ENCODE measurements around the gene PGLYRP3. TPM values are rescaled to one million over a fixed set of nuclear protein-coding genes. Genes with fewer than 3 reads are reported as not detected.

Gene PGLYRP3
- total and polyA plus RNA-seq, 2 experiments from 2014 or later: not detected

DNA sequence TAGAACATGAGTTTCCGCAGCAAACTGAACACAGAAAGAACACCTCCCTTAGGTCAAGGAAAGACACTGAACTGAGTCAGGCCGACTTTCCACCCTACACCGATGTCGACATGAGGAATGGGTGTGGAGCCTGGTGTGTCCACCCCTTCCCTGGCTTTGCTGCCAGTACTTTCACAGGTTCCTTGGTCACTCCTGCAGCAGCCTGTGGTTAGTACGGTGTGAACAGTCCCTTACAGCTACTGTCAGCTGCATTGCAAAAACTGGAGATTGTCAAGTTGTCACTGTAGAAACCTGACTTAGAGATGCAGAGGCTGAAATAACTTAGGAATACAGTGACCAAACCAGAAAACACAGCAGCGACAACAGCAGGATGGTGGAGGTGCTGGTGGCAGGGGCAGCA lies 7.1 kb downstream of the PGLYRP3 start:
- WGBS (ENCODE audit: low lambda C conversion rate, missing lambda C conversion rate): 79% methylated on average over 6 of the region's 6 CpGs
- no peaks in the 10 kb centered on the region for H3K9me2 ChIP-seq (replicated peaks; ENCODE audit: insufficient read depth)

DNA sequence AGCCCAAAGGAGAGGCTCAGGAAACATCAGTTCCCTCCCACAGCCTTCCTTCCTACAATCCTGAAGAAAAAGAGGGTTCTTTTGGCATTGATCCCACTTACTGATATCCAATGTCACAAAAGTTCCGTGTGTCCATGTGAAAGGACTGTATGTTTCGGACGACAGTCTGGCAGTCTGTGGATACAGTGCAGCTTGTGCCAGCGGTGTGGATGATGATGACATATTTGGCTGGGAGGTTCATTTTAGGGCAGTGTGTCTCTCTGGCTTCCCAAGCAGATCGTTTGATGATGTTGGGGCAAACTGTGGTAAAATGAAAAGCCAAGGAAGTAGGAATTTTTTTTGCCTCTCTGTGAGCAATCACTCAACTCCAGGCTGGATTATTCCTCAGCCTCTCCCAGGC lies 10.4 kb downstream of the PGLYRP3 start:
- H3K9me2 ChIP-seq (replicated peaks; ENCODE audit: insufficient read depth): no peaks in the 10 kb centered on the region
- 55% methylated on average over 5 of the region's 5 CpGs for WGBS (ENCODE audit: low lambda C conversion rate, missing lambda C conversion rate)
- no peak overlapping the region for H2AFZ ChIP-seq
- no peak overlapping the region for H3K4me3 ChIP-seq
- H3K9me3 ChIP-seq (ENCODE audit: low read depth): no peaks in the 10 kb centered on the region
- no peak overlapping the region for H3K4me2 ChIP-seq
- no peaks in the 10 kb centered on the region for H3K79me2 ChIP-seq
- H3K36me3 ChIP-seq (replicated peaks; ENCODE audit: insufficient read depth, low read depth): no peaks in the 10 kb centered on the region
- no peak overlapping the region for H3K27ac ChIP-seq
- TF ChIP-seq EZH2 (IDR thresholded peaks at IDR 0.05; ENCODE audit: borderline replicate concordance) (no peak), EZH2phosphoT487 (IDR thresholded peaks at IDR 0.05; ENCODE audit: low read depth, severe bottlenecking, unreplicated experiment) (no peak)
- TF ChIP-seq, protein P1, sequence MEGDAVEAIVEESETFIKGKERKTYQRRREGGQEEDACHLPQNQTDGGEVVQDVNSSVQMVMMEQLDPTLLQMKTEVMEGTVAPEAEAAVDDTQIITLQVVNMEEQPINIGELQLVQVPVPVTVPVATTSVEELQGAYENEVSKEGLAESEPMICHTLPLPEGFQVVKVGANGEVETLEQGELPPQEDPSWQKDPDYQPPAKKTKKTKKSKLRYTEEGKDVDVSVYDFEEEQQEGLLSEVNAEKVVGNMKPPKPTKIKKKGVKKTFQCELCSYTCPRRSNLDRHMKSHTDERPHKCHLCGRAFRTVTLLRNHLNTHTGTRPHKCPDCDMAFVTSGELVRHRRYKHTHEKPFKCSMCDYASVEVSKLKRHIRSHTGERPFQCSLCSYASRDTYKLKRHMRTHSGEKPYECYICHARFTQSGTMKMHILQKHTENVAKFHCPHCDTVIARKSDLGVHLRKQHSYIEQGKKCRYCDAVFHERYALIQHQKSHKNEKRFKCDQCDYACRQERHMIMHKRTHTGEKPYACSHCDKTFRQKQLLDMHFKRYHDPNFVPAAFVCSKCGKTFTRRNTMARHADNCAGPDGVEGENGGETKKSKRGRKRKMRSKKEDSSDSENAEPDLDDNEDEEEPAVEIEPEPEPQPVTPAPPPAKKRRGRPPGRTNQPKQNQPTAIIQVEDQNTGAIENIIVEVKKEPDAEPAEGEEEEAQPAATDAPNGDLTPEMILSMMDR (IDR thresholded peaks at IDR 0.05; ENCODE audit: poor library complexity): no peak
- H4K20me1 ChIP-seq (ENCODE audit: insufficient read depth, poor library complexity, severe bottlenecking): no peaks in the 10 kb centered on the region
- no peaks in the 10 kb centered on the region for H3K27me3 ChIP-seq
- H3K4me1 ChIP-seq (ENCODE audit: insufficient read depth): no peaks in the 10 kb centered on the region
- no peak for DNase-seq (ENCODE audit: low spot score)

More for the DNA sequence above, 7.1 kb downstream of the PGLYRP3 start:
- no peak for DNase-seq (ENCODE audit: low spot score)
- Histone ChIP-seq H3K4me3 (no peak overlapping the region), H3K27ac (no peak overlapping the region), H3K27me3 (no peaks in the 10 kb centered on the region), H3K36me3 (replicated peaks; ENCODE audit: insufficient read depth, low read depth) (no peaks in the 10 kb centered on the region), H4K20me1 (ENCODE audit: insufficient read depth, poor library complexity, severe bottlenecking) (no peaks in the 10 kb centered on the region), H3K4me2 (no peak overlapping the region), H3K9me3 (ENCODE audit: low read depth) (no peaks in the 10 kb centered on the region), H3K79me2 (no peaks in the 10 kb centered on the region), H2AFZ (no peak overlapping the region), H3K4me1 (ENCODE audit: insufficient read depth) (no peaks in the 10 kb centered on the region)
- TF ChIP-seq, protein P1 (IDR thresholded peaks at IDR 0.05; ENCODE audit: poor library complexity): no peak
- TF ChIP-seq EZH2phosphoT487 (IDR thresholded peaks at IDR 0.05; ENCODE audit: low read depth, severe bottlenecking, unreplicated experiment) (no peak), EZH2 (IDR thresholded peaks at IDR 0.05; ENCODE audit: borderline replicate concordance) (no peak)

DNA sequence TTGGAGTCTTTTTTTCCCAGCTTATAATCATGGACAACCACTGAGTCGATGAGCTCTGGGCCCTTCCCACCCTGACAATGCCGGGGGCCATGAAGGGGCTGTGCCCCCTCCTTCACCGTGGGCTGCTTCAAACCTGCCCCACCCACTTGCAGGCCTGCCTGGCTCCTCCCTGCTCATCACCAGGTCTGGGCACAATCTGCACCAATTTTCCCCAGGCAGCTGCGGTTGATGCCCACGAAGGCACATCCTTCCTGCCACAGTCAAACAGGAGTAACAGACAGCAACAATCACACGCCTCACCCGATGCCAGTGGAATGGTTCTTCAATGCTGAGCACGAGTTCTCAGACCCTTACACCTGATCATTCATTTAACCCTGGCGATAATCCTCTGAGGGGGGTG lies 18.9 kb downstream of the PGLYRP3 start:
- no peaks in the 10 kb centered on the region for H4K20me1 ChIP-seq (ENCODE audit: insufficient read depth, poor library complexity, severe bottlenecking)
- no peaks in the 10 kb centered on the region for H3K79me2 ChIP-seq
- no peak overlapping the region for H3K27ac ChIP-seq
- no peaks in the 10 kb centered on the region for H3K36me3 ChIP-seq (replicated peaks; ENCODE audit: insufficient read depth, low read depth)
- H3K9me2 ChIP-seq (replicated peaks; ENCODE audit: insufficient read depth): no peaks in the 10 kb centered on the region
- no peak overlapping the region for H3K4me3 ChIP-seq
- H3K4me1 ChIP-seq (ENCODE audit: insufficient read depth): no peaks in the 10 kb centered on the region
- H3K27me3 ChIP-seq: no peaks in the 10 kb centered on the region
- no peak overlapping the region for H3K4me2 ChIP-seq
- WGBS (ENCODE audit: low lambda C conversion rate, missing lambda C conversion rate): 62% methylated on average over 9 of the region's 9 CpGs
- DNase-seq (ENCODE audit: low spot score): no peak
- H2AFZ ChIP-seq: no peak overlapping the region
- H3K9me3 ChIP-seq (ENCODE audit: low read depth): no peaks in the 10 kb centered on the region
- TF ChIP-seq EZH2 (IDR thresholded peaks at IDR 0.05; ENCODE audit: borderline replicate concordance) (no peak), EZH2phosphoT487 (IDR thresholded peaks at IDR 0.05; ENCODE audit: low read depth, severe bottlenecking, unreplicated experiment) (no peak)
- TF ChIP-seq, protein P1 (IDR thresholded peaks at IDR 0.05; ENCODE audit: poor library complexity): no peak

DNA sequence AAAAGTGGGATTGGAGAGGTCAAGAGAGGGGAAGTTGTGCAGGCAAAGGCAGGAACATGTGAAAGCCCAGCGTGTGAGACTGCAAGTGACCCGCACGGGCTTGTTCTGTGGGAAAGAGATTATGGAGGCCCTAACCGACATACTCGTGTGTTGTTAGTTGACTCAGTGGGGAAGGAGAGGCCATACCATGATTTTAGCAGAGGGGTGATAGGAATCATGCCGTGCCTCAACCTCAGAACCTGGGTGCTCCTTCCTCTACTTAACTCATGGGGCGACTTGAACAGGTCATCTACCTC lies 19.3 kb downstream of the PGLYRP3 start:
- H3K4me2 ChIP-seq: no peak overlapping the region
- H3K4me1 ChIP-seq (ENCODE audit: insufficient read depth): no peaks in the 10 kb centered on the region
- no peak overlapping the region for H3K27ac ChIP-seq
- H3K79me2 ChIP-seq: no peaks in the 10 kb centered on the region
- TF ChIP-seq EZH2 (IDR thresholded peaks at IDR 0.05; ENCODE audit: borderline replicate concordance) (no peak), EZH2phosphoT487 (IDR thresholded peaks at IDR 0.05; ENCODE audit: low read depth, severe bottlenecking, unreplicated experiment) (no peak)
- TF ChIP-seq, protein P1 (IDR thresholded peaks at IDR 0.05; ENCODE audit: poor library complexity): no peak
- no peaks in the 10 kb centered on the region for H3K9me3 ChIP-seq (ENCODE audit: low read depth)
- H4K20me1 ChIP-seq (ENCODE audit: insufficient read depth, poor library complexity, severe bottlenecking): no peaks in the 10 kb centered on the region
- 87% methylated on average over 7 of the region's 7 CpGs for WGBS (ENCODE audit: low lambda C conversion rate, missing lambda C conversion rate)
- H2AFZ ChIP-seq: no peak overlapping the region
- H3K4me3 ChIP-seq: no peak overlapping the region
- DNase-seq (ENCODE audit: low spot score): no peak
- no peaks in the 10 kb centered on the region for H3K9me2 ChIP-seq (replicated peaks; ENCODE audit: insufficient read depth)
- no peaks in the 10 kb centered on the region for H3K27me3 ChIP-seq
- H3K36me3 ChIP-seq (replicated peaks; ENCODE audit: insufficient read depth, low read depth): no peaks in the 10 kb centered on the region
